HepG2 (cell line): ENCODE measurements around the gene TBC1D22A. TPM values are rescaled to one million over a fixed set of nuclear protein-coding genes. Genes with fewer than 3 reads are reported as not detected.

ENCODE experiments used
- ATAC-seq: fragments of 200-7000 bp; cut with Tn5 transposase; 3 replicates; pipeline ENCODE4 v1.9.1; 2020; ENCODE audit warnings: mild to moderate bottlenecking, moderate library complexity
- BruUV-seq: library from RNA; stranded (reverse); fragments of 400-500 nt; replicated peaks from 2 replicates; lab custom pipeline; 2021; lab: Mats Ljungman, UMichigan
- CTCF ChIA-PET: fragments of 300-600 bp; formaldehyde crosslinking; extraction: SDS; loops from one replicate; lab custom pipeline; 2021; ENCODE audit warnings: low total read pairs, inconsistent platforms, low intra/inter-chr PET ratio; lab: Yijun Ruan, JAX
- POLR2A ChIA-PET: fragments of 350-600 bp; sonication (Branson Sonifier 250); formaldehyde crosslinking; loops from one replicate; lab custom pipeline; 2020; ENCODE audit warnings: antibody characterized with exemption, inconsistent platforms; lab: Yijun Ruan, JAX
- DNase-seq: peaks from one replicate; pipeline ENCODE4 v3.0.0-alpha.2; 2015; ENCODE audit warnings: low spot score
- FAIRE-seq: peaks from 3 replicates; lab custom pipeline; 2011; peaks lifted over from hg19 to GRCh38; lab: Jason Lieb, UNC
- H2AFZ ChIP-seq: one replicate; pipeline ENCODE4 v1.6.1; 2011; ENCODE audit warnings: low read length, inconsistent platforms
- H3K27ac ChIP-seq: fragments of 300-600 bp; 3 replicates; pipeline ENCODE4 v1.8.0; 2011; ENCODE audit warnings: mixed run types, mild to moderate bottlenecking, mixed read lengths, low read length, inconsistent platforms; ENCODE audit not compliant: insufficient read depth; ENCODE audit errors: extremely low read length
- H3K27me3 ChIP-seq, 2 experiments: fragments of 200-600 bp in 1 of 2; 2 replicates in 1 of 2; 3 replicates in 1 of 2; pipeline versions ENCODE4 v1.6.0 to v1.8.0; 2011; ENCODE audit warnings: low read length in 2 of 2, mild to moderate bottlenecking in 2 of 2, moderate library complexity in 2 of 2, inconsistent platforms in 1 of 2; ENCODE audit not compliant: insufficient read depth in 2 of 2, control insufficient read depth in 1 of 2
- H3K36me3 ChIP-seq, 2 experiments: fragments of 200-600 bp in 1 of 2; replicated peaks in 1 of 2; 2 replicates in 1 of 2; 3 replicates in 1 of 2; pipeline versions ENCODE4 v1.5.1 to v1.8.0; 2011; ENCODE audit warnings: low read length in 2 of 2, inconsistent platforms in 1 of 2; ENCODE audit not compliant: insufficient read depth in 2 of 2, control insufficient read depth in 1 of 2
- H3K4me1 ChIP-seq: 2 replicates; pipeline ENCODE4 v1.5.1; 2012; ENCODE audit warnings: low read length, inconsistent platforms; ENCODE audit not compliant: insufficient read depth
- H3K4me2 ChIP-seq: 2 replicates; pipeline ENCODE4 v1.6.0; 2011; ENCODE audit warnings: low read depth, low read length, inconsistent platforms
- H3K4me3 ChIP-seq, 3 experiments: fragments of 200-600 bp in 1 of 3; sonication (generic), shearing (Covaris generic) in 1 of 3; replicated peaks in 1 of 3; 2 replicates each; pipeline ENCODE4 v1.5.1; 2011 to 2016; ENCODE audit warnings: low read length in 3 of 3, inconsistent platforms in 2 of 3, low read depth in 2 of 3, mild to moderate bottlenecking in 2 of 3, control low read depth in 1 of 3, mixed read lengths in 1 of 3; ENCODE audit not compliant: insufficient read depth in 1 of 3
- H3K79me2 ChIP-seq: one replicate; pipeline ENCODE4 v1.6.1; 2011; ENCODE audit warnings: low read length, inconsistent platforms; ENCODE audit not compliant: insufficient read depth
- H3K9ac ChIP-seq: 2 replicates; pipeline ENCODE4 v1.6.0; 2011; ENCODE audit warnings: mild to moderate bottlenecking, low read depth, low read length, inconsistent platforms; ENCODE audit not compliant: insufficient read depth
- H3K9me3 ChIP-seq: 2 replicates; pipeline ENCODE4 v1.5.1; 2012; ENCODE audit warnings: mild to moderate bottlenecking, low read length
- H4K20me1 ChIP-seq: 2 replicates; pipeline ENCODE4 v1.6.0; 2011; ENCODE audit warnings: inconsistent platforms, mild to moderate bottlenecking, low read length, moderate library complexity; ENCODE audit not compliant: insufficient read depth
- CAMTA2 ChIP-seq: sonication (generic); formaldehyde crosslinking; IDR thresholded peaks from 2 replicates; pipeline ENCODE4 v1.4.0; 2020; ENCODE audit warnings: mild to moderate bottlenecking, missing genetic modification reagents, borderline replicate concordance
- GABPA ChIP-seq, 2 experiments: IDR thresholded peaks; 2 replicates each; pipeline ENCODE4 v1.6.1; 2011 to 2016; ENCODE audit warnings: low read depth in 2 of 2, low read length in 1 of 2, missing biosample characterization in 1 of 2, missing genetic modification characterization in 1 of 2
- HNRNPL ChIP-seq: fragments of 200-400 bp; formaldehyde crosslinking; IDR thresholded peaks from 2 replicates; pipeline ENCODE4 v1.6.1; 2017; ENCODE audit warnings: mild to moderate bottlenecking, low read depth, low read length
- MAFF ChIP-seq: IDR thresholded peaks from 2 replicates; pipeline ENCODE4 v1.6.1; 2011; ENCODE audit warnings: low read depth, low read length, improper control_type of control experiment
- REL ChIP-seq: sonication (generic); formaldehyde crosslinking; conservative IDR thresholded peaks from 2 replicates; pipeline ENCODE4 v1.8.0; 2022; ENCODE audit warnings: mild to moderate bottlenecking, missing genetic modification reagents, moderate library complexity
- ZFYVE20 ChIP-seq: sonication (generic); formaldehyde crosslinking; IDR thresholded peaks from 2 replicates; pipeline ENCODE4 v1.8.0; 2023; ENCODE audit warnings: low read depth, mild to moderate bottlenecking, moderate library complexity, missing genetic modification reagents, borderline replicate concordance
- ZNF766 ChIP-seq: sonication (generic); formaldehyde crosslinking; IDR thresholded peaks from 2 replicates; pipeline ENCODE4 v1.5.0; 2020; ENCODE audit warnings: missing genetic modification reagents, borderline replicate concordance
- ZNF816 ChIP-seq: sonication (generic); formaldehyde crosslinking; IDR thresholded peaks from 2 replicates; pipeline ENCODE4 v1.8.0; 2022; ENCODE audit warnings: missing genetic modification reagents, mild to moderate bottlenecking, borderline replicate concordance
- ZSCAN21 ChIP-seq: sonication (generic); formaldehyde crosslinking; IDR thresholded peaks from 2 replicates; pipeline ENCODE4 v1.8.0; 2022; ENCODE audit warnings: mild to moderate bottlenecking, missing genetic modification reagents, moderate library complexity, borderline replicate concordance
- WGBS: methylation state at CpG from one replicate; pipeline ENCODE4 v1.1.6; 2017; ENCODE audit warnings: low lambda C conversion rate; 5-methylcytosine and 5-hydroxymethylcytosine counted together
- in situ Hi-C: cut with HindIII; loops from 2 replicates; pipeline ENCODE4 v1.10.0; 2017; ENCODE audit warnings: low pct_unique_long_range_greater_than_20kb; ENCODE audit not compliant: extremely low pct_ligation_motif_present
- intact Hi-C: fragments of 100-400 bp; cut with micrococcal nuclease; formaldehyde crosslinking; loops from one replicate; pipeline ENCODE4 v1.10.0; 2022; ENCODE audit not compliant: unreplicated experiment
- polyA plus RNA-seq, 8 experiments: library from polyadenylated mRNA; depleted of rRNA in 3 of 8; stranded (reverse) in 7 of 8; unstranded in 1 of 8; fragments of >200 nt; fragmentation: Illumina TruSeq in 4 of 8; extraction: Trizol in 4 of 8; gene quantifications; 2 replicates each; pipeline versions ENCODE4 v1.2.1 to v1.2.3, GENCODE V29; 2011 to 2016; ENCODE audit warnings: low read depth in 4 of 8, missing spikeins in 1 of 8, mixed read lengths in 1 of 8; ENCODE audit not compliant: insufficient read depth in 1 of 8
- total RNA-seq, 5 experiments: library from RNA; depleted of rRNA; stranded (reverse); fragments of >200 nt; fragmentation: Illumina TruSeq; extraction: Trizol; gene quantifications; 2 replicates each; pipeline ENCODE4 v1.2.3, GENCODE V29; 2016; ENCODE audit warnings: low read depth in 1 of 5
- TF ChIP-seq, protein P1 (sequence below): sonication (generic); formaldehyde crosslinking; IDR thresholded peaks from 2 replicates; pipeline ENCODE4 v1.9.0; 2021; ENCODE audit warnings: missing genetic modification reagents, mild to moderate bottlenecking, borderline replicate concordance
- TF ChIP-seq, protein P2 (sequence below): IDR thresholded peaks from 2 replicates; pipeline ENCODE4 v1.6.1; 2016; ENCODE audit warnings: missing compliant biosample characterization, missing genetic modification reagents, borderline replicate concordance
- TF ChIP-seq, protein P3 (sequence below): sonication (generic); formaldehyde crosslinking; IDR thresholded peaks from 2 replicates; pipeline ENCODE4 v1.8.0; 2022; ENCODE audit warnings: missing genetic modification reagents, mild to moderate bottlenecking, moderate library complexity, borderline replicate concordance

TBC1D22A gene
- total and polyA plus RNA-seq, 2 of the 13 experiments (the other 11 are each of a cell fraction or from before 2014, with no cell fraction given), result 17.3 to 18.0 TPM

DNA sequence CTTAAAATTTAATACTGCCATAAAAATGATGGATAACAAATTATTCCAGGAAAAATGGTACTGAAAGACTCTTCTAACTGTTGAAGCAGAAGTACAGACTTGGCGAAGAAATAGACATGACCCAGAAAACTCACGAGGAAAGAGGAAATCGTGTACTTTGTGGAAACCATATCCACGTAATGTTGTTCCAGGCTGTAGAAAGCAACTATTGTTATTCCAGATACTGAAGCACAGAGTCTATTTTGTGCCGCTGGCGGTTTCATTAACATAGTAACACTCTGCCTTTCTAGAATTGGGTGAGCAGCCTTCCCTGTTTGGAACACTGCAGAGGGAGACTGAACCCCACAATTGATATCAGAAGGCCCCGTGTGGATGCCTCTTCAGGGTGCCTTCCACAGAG, 310.6 kb downstream of the TBC1D22A start:
- H3K27me3 ChIP-seq, result no peaks in the 10 kb centered on the region
- no peak overlapping the region for H3K4me2 ChIP-seq
- in situ Hi-C loops, result no loop called here
- H3K9me3 ChIP-seq, result no peaks in the 10 kb centered on the region
- intact Hi-C loops, result no loop called here
- ChIA-PET CTCF (no interaction called here), POLR2A (no interaction called here)
- no peak for FAIRE-seq
- no peaks in the 10 kb centered on the region for H3K4me1 ChIP-seq
- no peak overlapping the region for H3K27ac ChIP-seq
- no peak overlapping the region for H3K9ac ChIP-seq
- H3K79me2 ChIP-seq, result no peaks in the 10 kb centered on the region
- no peak for ATAC-seq
- no peak for TF ChIP-seq ZSCAN21 (CRISPR knock-in tag)
- no peak for TF ChIP-seq ZFYVE20 (CRISPR knock-in tag)
- no peak for TF ChIP-seq ZNF766 (CRISPR knock-in tag)
- TF ChIP-seq, protein P1, sequence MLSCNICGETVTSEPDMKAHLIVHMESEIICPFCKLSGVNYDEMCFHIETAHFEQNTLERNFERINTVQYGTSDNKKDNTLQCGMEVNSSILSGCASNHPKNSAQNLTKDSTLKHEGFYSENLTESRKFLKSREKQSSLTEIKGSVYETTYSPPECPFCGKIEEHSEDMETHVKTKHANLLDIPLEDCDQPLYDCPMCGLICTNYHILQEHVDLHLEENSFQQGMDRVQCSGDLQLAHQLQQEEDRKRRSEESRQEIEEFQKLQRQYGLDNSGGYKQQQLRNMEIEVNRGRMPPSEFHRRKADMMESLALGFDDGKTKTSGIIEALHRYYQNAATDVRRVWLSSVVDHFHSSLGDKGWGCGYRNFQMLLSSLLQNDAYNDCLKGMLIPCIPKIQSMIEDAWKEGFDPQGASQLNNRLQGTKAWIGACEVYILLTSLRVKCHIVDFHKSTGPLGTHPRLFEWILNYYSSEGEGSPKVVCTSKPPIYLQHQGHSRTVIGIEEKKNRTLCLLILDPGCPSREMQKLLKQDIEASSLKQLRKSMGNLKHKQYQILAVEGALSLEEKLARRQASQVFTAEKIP (CRISPR knock-in tag), result no peak
- no peaks in the 10 kb centered on the region for H3K36me3 ChIP-seq
- BruUV-seq, result no TSS peak
- no peak for DNase-seq
- no peak overlapping the region for H2AFZ ChIP-seq
- WGBS, result 97% methylated on average over 7 of the region's 7 CpGs
- no peak overlapping the region for H3K4me3 ChIP-seq
- H4K20me1 ChIP-seq, result no peaks in the 10 kb centered on the region

DNA sequence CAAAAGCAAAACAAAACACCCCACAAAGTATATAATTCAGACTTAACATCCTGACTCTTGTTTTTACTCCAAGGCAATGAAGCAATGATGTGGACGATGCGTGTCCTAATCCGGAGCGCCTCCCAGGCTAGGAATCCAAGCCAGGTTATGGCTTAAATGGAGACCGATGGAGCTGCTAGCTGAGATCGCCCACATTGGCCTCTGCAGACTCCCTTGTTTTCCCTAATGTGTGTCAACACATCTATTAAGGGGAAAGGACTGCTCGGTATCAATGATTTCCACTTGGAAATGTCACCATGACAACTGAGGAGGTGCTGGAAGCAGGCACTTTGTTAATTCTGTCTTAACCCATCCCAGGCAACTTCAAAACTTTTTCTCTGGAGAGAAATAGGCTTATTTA, 311.7 kb downstream of the TBC1D22A start:
- ATAC-seq, result no peak
- CTCF ChIA-PET, result no interaction called here
- Histone ChIP-seq H3K4me1 (no peaks in the 10 kb centered on the region), H3K27ac (no peak overlapping the region), H3K27me3 (no peaks in the 10 kb centered on the region), H3K9me3 (no peaks in the 10 kb centered on the region), H2AFZ (no peak overlapping the region), H3K9ac (no peak overlapping the region), H3K4me2 (no peak overlapping the region), H3K79me2 (no peaks in the 10 kb centered on the region), H4K20me1 (no peaks in the 10 kb centered on the region), H3K4me3 (no peak overlapping the region), H3K36me3 (no peaks in the 10 kb centered on the region)
- 100% methylated on average over 7 of the region's 7 CpGs for WGBS
- BruUV-seq, result no TSS peak
- in situ Hi-C loops (no loop called here), intact Hi-C loops (no loop called here)
- POLR2A ChIA-PET, result no interaction called here
- DNase-seq, result no peak
- no peak for FAIRE-seq
- TF ChIP-seq CAMTA2 (CRISPR knock-in tag), result no peak
- TF ChIP-seq, protein P2, sequence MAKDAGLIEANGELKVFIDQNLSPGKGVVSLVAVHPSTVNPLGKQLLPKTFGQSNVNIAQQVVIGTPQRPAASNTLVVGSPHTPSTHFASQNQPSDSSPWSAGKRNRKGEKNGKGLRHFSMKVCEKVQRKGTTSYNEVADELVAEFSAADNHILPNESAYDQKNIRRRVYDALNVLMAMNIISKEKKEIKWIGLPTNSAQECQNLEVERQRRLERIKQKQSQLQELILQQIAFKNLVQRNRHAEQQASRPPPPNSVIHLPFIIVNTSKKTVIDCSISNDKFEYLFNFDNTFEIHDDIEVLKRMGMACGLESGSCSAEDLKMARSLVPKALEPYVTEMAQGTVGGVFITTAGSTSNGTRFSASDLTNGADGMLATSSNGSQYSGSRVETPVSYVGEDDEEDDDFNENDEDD (CRISPR knock-in tag), result no peak
- no peak for TF ChIP-seq ZNF816 (CRISPR knock-in tag)
- TF ChIP-seq MAFF, result no peak
- TF ChIP-seq HNRNPL, result no peak
- TF ChIP-seq GABPA (IDR thresholded peaks at IDR 0.05; ENCODE audit: low read depth, low read length), result no peak
- no peak for TF ChIP-seq GABPA (CRISPR knock-in tag; IDR thresholded peaks at IDR 0.05; ENCODE audit: low read depth)
- TF ChIP-seq REL (CRISPR knock-in tag), result no peak
- TF ChIP-seq, protein P3, sequence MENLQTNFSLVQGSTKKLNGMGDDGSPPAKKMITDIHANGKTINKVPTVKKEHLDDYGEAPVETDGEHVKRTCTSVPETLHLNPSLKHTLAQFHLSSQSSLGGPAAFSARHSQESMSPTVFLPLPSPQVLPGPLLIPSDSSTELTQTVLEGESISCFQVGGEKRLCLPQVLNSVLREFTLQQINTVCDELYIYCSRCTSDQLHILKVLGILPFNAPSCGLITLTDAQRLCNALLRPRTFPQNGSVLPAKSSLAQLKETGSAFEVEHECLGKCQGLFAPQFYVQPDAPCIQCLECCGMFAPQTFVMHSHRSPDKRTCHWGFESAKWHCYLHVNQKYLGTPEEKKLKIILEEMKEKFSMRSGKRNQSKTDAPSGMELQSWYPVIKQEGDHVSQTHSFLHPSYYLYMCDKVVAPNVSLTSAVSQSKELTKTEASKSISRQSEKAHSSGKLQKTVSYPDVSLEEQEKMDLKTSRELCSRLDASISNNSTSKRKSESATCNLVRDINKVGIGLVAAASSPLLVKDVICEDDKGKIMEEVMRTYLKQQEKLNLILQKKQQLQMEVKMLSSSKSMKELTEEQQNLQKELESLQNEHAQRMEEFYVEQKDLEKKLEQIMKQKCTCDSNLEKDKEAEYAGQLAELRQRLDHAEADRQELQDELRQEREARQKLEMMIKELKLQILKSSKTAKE (CRISPR knock-in tag), result no peak
